GM12873 (cell line): ENCODE measurements around the gene FARS2.

Experiments used
- TF ChIP-seq, protein P1 (sequence below): IDR thresholded peaks from 2 replicates; pipeline ENCODE4 v1.5.1; 2012; ENCODE audit warnings: low read depth, mild to moderate bottlenecking, moderate library complexity, low read length, control low read depth; ENCODE audit not compliant: insufficient read depth; ENCODE audit errors: missing control alignments

FARS2 gene

GRCh38 chr6:5335020-5335419 lies 73.7 kb downstream of the FARS2 start:
- TF ChIP-seq, protein P1, sequence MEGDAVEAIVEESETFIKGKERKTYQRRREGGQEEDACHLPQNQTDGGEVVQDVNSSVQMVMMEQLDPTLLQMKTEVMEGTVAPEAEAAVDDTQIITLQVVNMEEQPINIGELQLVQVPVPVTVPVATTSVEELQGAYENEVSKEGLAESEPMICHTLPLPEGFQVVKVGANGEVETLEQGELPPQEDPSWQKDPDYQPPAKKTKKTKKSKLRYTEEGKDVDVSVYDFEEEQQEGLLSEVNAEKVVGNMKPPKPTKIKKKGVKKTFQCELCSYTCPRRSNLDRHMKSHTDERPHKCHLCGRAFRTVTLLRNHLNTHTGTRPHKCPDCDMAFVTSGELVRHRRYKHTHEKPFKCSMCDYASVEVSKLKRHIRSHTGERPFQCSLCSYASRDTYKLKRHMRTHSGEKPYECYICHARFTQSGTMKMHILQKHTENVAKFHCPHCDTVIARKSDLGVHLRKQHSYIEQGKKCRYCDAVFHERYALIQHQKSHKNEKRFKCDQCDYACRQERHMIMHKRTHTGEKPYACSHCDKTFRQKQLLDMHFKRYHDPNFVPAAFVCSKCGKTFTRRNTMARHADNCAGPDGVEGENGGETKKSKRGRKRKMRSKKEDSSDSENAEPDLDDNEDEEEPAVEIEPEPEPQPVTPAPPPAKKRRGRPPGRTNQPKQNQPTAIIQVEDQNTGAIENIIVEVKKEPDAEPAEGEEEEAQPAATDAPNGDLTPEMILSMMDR = no peak

- TF ChIP-seq, protein P1 = peak; percentile 10
These were observed 76.3 kb downstream of the FARS2 start for GRCh38 chr6:5337573-5337972.

GRCh38 chr6:5338177-5338960 lies 77.1 kb downstream of the FARS2 start:
- TF ChIP-seq, protein P1 = no peak

GRCh38 chr6:5339786-5340185 lies 78.5 kb downstream of the FARS2 start:
- TF ChIP-seq, protein P1 = no peak

DNA sequence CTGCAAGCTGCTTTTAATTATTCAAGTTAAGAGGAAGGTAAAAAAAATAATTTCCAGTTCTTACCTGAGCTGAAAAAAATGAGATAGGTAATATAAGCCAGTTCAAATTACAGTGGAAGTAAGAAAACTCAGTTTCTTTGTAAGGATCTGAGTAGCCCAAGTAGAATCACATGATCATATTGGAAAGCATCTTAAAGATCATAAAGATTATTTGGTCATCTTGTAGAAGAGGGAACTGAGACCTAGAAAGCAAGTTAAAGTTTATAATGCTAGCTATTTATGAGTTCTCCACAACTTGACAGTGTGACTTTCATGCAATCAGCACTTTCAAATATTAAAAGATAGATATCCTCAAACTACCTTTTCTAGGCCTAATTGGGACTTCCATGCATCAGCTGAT lies 80.5 kb downstream of the FARS2 start:
- TF ChIP-seq, protein P1 = no peak

GRCh38 chr6:5343998-5344397 lies 82.7 kb downstream of the FARS2 start:
- TF ChIP-seq, protein P1 = no peak

- TF ChIP-seq, protein P1 = no peak
These were observed 84.0 kb downstream of the FARS2 start for GRCh38 chr6:5345324-5345723.
